GM18505 (cell line): Measurements from ENCODE around the gene GFY.
"Not testable (repeated sequence)": the region's sequence is repeated elsewhere in the genome, so short reads cannot be mapped to it uniquely, and the experiment has no call there.

Source experiments
- ATAC-seq: cut with Tn5 transposase; IDR thresholded peaks from one replicate; pipeline ENCODE4 v1.9.1; 2021; ENCODE audit not compliant: unreplicated experiment
- POLR2A ChIP-seq: IDR thresholded peaks from 4 replicates; pipeline ENCODE4 v1.6.1; 2011; ENCODE audit warnings: borderline replicate concordance; ENCODE audit not compliant: insufficient read depth, insufficient read length; ENCODE audit errors: extremely low read depth

Gene GFY

DNA sequence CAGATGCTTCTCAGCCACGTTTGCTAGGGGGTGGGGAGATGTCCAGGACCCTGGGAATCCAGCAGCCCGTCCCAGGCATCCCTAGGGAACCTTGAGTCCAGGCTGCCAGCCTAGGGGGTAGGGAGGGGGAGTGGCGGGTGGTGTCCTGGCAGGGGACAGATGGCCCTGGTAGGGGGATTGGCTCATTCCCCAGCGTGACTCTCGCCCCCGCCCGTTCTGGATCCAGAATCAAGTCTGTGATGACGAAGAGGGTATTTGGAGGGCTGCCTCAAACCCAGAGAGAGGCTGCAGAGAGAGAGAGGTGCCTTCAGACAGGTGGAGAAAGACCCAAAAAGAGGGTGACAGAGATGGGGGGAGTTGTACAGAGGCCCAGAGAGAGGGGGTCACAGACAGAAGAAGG is 12.0 kb downstream of the GFY start:
- TF ChIP-seq POLR2A = no peak
- ATAC-seq = no peak

DNA sequence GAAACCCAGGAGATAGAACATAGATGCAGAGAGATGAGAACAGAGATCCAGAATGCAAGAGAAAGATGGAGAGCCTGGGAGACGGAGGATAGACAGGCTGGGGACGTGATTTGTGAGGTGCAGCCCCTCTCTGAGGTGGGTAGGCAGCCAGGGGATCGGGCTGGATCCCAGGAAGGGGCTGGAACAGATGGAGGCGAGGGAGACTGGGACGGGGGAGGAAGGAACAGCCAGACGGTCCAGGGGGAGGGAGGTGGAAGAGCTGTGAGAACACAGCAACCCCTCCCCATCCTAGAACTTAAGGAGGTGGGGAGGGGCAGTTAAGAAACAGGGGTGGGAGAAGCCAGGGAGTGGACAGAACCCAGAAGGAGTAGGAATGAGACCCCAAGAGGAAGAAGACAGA is 13.1 kb downstream of the GFY start:
- TF ChIP-seq POLR2A = no peak
- ATAC-seq = no peak

GRCh38 chr19:49439836-49440235 is 14.6 kb downstream of the GFY start:
- no peak for ATAC-seq
- TF ChIP-seq POLR2A = no peak

DNA sequence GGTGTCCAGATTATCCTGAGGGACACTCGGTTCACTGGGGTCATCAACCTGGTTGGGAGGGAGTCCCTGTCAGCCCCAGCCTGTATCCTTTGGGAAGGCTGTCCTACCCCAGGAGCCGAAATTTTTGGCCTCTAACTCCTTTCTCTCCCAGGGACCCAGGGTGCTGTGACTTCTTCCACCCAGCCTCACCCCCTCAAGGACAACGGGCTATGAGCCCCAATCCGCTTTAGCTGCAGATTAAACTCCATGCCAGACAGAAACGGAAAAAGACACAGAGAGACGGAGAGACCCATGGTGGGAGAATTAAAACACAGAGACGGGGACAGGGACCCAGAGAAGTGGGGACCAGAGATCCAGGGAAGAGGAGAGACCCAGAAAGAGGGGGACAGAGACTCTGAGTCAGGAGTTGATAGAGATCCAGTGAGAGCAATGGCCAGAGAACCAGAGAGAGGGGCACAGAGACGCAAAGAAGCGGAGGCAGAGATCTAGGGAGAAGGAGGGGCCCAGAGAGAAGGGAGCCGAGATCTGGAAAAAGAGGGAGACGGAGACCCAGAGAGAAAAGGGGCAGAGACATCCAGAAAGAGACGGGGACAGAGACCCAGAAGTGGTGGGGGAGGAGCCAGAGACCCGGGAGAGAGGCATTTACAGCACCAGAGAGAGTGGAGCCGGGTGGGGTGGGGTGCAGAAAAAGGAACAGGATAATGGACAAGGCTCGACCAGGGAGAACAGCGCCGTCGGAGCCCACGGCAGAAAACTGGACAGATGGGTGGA is 15.4 kb downstream of the GFY start:
- TF ChIP-seq POLR2A = no peak
- no peak for ATAC-seq

GRCh38 chr19:49441210-49441959 is 16.2 kb downstream of the GFY start, which contains the start of gene SLC17A7:
TSS of gene SLC17A7 (minus strand) at chr19:49441527. CDS start at chr19:49441379, 148 bp downstream.
- no peak for ATAC-seq
- no peak for TF ChIP-seq POLR2A

DNA sequence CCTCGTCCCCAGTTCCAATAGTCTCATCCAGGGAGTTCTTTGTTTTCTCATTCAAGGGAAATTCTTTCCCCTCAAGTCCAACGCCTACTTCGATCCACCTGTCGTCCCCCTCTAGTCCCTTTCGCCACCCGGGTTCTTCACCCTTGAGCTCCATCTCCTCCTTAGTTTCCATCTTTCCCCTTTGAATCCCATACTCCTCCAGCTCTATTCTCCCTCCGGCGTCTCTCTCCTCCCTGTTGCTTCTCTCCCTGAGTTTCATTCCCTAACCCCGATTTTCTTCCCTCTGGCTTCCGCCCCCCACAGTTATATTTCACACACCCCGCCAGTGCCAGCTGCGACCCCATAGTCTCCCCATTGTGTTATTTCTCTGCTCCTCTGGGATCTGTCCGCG is 16.8 kb downstream of the GFY start:
- no peak for ATAC-seq
- no peak for TF ChIP-seq POLR2A

- no peak for ATAC-seq
- no peak for TF ChIP-seq POLR2A
Observed at GRCh38 chr19:49442354-49442753, 17.2 kb downstream of the GFY start.

DNA sequence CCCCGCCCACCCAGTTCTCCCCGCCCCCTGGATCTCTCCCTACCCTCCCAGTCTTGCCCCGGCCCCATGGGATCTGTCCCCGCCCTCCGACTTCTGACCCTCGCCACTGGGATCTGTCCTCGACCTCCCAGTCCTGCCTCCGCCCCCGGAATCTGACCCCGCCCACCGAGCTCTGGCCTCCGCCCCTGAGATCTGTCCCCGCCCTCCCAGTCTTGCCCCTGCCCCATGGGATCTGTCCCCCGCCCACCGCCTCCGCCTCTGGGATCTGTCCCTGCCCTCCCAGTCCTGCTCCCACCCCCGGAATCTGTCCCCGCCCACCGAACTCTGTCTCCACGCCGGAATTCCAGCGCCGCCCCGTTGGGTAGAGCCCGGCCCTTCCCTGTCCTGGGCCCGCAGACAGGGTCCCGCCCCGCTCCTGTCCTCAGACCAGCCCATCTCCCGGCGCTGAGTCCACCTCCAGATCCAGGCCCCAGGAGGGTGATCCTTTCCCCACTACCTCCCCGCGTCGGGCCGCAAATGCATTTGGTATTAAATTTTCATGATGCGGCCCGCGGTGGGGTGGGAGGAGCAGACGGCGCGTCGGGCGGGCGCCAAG is 17.7 kb downstream of the GFY start:
- TF ChIP-seq POLR2A = no peak
- peak; percentile 20 for ATAC-seq

DNA sequence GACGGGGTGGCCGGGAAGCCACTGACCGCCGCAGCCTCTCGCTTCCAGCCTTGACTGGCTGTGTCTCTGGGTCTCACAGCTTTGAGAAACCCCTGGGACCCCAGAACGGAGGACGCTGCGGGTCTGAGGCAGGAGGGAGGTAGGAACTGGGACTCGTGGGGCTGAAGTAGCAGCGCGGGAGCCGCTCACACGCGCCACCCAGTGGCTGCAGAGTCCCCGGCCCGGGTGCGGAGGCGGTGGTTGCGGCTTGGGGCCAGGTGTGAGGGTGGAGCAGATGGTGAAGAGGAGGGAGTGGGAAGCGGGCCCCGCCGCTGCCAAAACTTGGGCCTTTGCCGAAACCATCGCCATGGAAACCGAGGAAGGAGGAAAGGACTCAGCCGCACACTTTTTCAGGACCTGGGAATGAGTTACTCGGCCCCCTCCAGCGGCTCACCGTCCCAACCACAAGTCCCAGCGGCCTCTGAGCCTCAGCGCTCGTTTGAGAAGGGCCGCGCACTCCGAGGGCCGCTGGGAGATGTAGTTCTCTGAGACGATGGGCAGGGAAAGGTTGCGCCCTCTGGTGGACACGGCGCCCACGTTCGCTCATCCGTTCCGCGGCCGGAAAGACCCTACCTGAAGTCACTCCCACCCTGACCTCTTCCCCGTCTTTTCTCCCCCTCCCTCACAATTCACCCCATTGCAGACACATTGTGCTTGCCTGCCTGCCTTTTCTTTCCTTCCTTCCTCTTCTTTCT is 18.3 kb downstream of the GFY start:
- no peak for TF ChIP-seq POLR2A
- ATAC-seq = peak; percentile 71

GRCh38 chr19:49444100-49444700 is 19.0 kb downstream of the GFY start:
- not testable (repeated sequence) for ATAC-seq

DNA sequence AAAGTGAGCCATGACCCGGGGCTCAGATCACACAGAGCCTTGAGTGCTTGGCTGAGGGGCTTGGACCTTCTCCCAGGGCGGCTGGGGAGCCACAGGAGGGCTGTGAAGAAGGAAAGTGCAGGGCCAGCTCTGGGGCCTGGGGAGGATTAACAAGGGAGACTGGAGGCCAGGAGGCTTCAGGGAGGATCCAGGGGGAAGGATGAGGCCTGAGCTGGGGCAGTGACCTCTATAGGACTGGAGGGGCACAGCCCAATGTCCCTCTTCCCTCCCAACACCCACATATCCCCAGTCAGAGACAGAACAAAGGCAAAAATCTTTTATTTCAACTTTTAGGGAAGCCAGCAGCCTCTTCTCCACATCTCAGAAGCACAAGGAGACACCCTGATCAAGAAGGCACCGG is 20.8 kb downstream of the GFY start:
- TF ChIP-seq POLR2A = no peak
- no peak for ATAC-seq

GRCh38 chr19:49447485-49448431 is 22.6 kb downstream of the GFY start:
- TF ChIP-seq POLR2A = no peak
- no peak for ATAC-seq

DNA sequence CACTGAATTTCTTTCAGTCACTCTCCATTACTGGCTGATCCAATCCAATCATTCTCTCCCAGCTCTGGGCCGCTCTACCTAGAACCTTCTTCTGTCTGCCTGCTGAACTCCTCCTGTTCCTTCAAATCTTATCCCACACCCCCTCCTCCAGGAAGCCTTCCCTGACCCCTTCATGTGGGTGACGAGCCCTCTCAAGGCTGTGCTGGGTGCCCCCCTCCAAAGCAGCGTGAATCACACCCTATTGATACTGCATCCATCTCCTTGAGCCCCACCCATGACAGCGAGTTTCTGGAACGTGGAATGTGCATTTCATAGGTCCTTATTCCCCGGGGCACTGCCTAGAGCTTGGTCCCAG is 23.2 kb downstream of the GFY start:
- no peak for TF ChIP-seq POLR2A
- no peak for ATAC-seq

DNA sequence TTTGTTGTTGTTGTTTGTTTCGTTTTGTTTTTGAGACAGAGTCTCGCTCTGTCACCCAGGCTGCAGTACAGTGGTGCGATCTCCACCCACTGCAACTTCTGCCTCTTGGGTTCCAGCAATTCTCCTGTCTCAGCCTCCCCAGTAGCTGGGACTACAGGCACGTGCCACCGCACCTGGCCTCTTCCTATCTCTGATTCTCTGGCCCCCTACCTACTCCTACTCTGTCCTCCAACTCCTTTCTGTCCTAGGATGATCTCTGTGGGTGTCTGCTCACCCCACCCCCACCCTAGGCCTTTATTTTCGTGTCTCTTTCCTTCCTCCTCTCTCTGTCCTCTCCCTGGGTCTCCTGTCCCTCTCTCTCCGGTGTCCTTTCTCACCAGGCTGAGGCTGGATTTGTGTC is 25.2 kb downstream of the GFY start:
- no peak for ATAC-seq

More for the DNA sequence above, 25.2 kb downstream of the GFY start:
- no peak for TF ChIP-seq POLR2A
